ENCODE measurements around the gene FAM13A. TPM values are rescaled to one million over a fixed set of nuclear protein-coding genes. Genes with fewer than 3 reads are reported as not detected.

The FAM13A gene
- total and polyA plus RNA-seq, 2 donors (not counting 1 experiment from before 2014, with no cell fraction given) = 0.51 to 2.1 TPM

GRCh38 chr4:88724406-88724805 lies 332.6 kb downstream of the FAM13A start:
- no peaks in the 10 kb centered on the region for H3K27me3 ChIP-seq (replicated peaks in 1 of 4; ENCODE audit: control extremely low read depth in 1 of 4, control insufficient read depth in 3 of 4, insufficient read depth in 4 of 4, low read length in 3 of 4)
- no peak overlapping the region for H3K4me3 Mint-ChIP-seq
- no peaks in the 10 kb centered on the region for H3K4me1 Mint-ChIP-seq
- H3K36me3 ChIP-seq (replicated peaks in 1 of 2; ENCODE audit: control extremely low read depth in 1 of 2, control insufficient read depth in 1 of 2, extremely low read depth in 1 of 2, insufficient read depth in 2 of 2, low read length in 1 of 2) = peaks cover 26 to 65% of the 10 kb centered on the region in 2 experiments
- H4K20me1 ChIP-seq (ENCODE audit: control insufficient read depth, insufficient read depth, low read length, poor library complexity, severe bottlenecking) = no peaks in the 10 kb centered on the region
- ChIA-PET POLR2A (no interaction called here), CTCF (interaction anchor here (0.6 to 0.9 kb wide), 2 partner anchors 185 to 212 kb away, joined by 3 read pairs; no protein-coding TSS in a partner anchor)
- no peak overlapping the region for H3K4me3 ChIP-seq (ENCODE audit: control extremely low read depth in 1 of 5, extremely low read depth in 1 of 5, insufficient read depth in 1 of 5, low read depth in 2 of 5, low read length in 4 of 5)
- DNase-seq = no peak
- no peaks in the 10 kb centered on the region for H3K4me1 ChIP-seq (ENCODE audit: control insufficient read depth in 2 of 2, insufficient read depth in 2 of 2, low read length in 2 of 2)
- H3K27ac ChIP-seq (ENCODE audit: low read length in 2 of 2) = no peak overlapping the region
- TF ChIP-seq EZH2 (IDR thresholded peaks at IDR 0.05; ENCODE audit: borderline replicate concordance, insufficient read depth, low read depth, low read length, poor library complexity, severe bottlenecking) = no peak
- intact Hi-C loops (cut with micrococcal nuclease) = no loop called here
- H3K9me3 Mint-ChIP-seq (ENCODE audit: insufficient read depth) = no peaks in the 10 kb centered on the region
- H3K27ac Mint-ChIP-seq = no peak overlapping the region
- H3K79me2 ChIP-seq (ENCODE audit: control insufficient read depth, insufficient read depth, low read length) = no peaks in the 10 kb centered on the region
- WGBS (ENCODE audit: insufficient coverage) = 100% methylated on average over 2 of the region's 2 CpGs
- no peak overlapping the region for H3K4me2 ChIP-seq (replicated peaks; ENCODE audit: low read depth, low read length, poor library complexity, severe bottlenecking)
- no peaks in the 10 kb centered on the region for H3K9me3 ChIP-seq (ENCODE audit: control extremely low read depth in 1 of 3, control insufficient read depth in 2 of 3, insufficient read depth in 1 of 3, low read length in 2 of 3)
- H3K27me3 Mint-ChIP-seq = no peaks in the 10 kb centered on the region
- no peak overlapping the region for H3K9ac ChIP-seq (ENCODE audit: low read length)
- no peak for ATAC-seq (ENCODE audit: low read depth)
- no peak overlapping the region for H2AFZ ChIP-seq (ENCODE audit: insufficient read depth, low read depth, low read length, poor library complexity, severe bottlenecking)

GRCh38 chr4:88722828-88723227 lies 334.2 kb downstream of the FAM13A start:
- Histone ChIP-seq H3K4me2 (replicated peaks; ENCODE audit: low read depth, low read length, poor library complexity, severe bottlenecking) (no peak overlapping the region), H3K9me3 (ENCODE audit: control extremely low read depth in 1 of 3, control insufficient read depth in 2 of 3, insufficient read depth in 1 of 3, low read length in 2 of 3) (peaks cover 0 to 3% (median under 1%) of the 10 kb centered on the region in 3 donors), H3K27ac (ENCODE audit: low read length in 2 of 2) (no peak overlapping the region), H3K4me3 (ENCODE audit: control extremely low read depth in 1 of 5, extremely low read depth in 1 of 5, insufficient read depth in 1 of 5, low read depth in 2 of 5, low read length in 4 of 5) (no peak overlapping the region), H3K36me3 (replicated peaks in 1 of 2; ENCODE audit: control extremely low read depth in 1 of 2, control insufficient read depth in 1 of 2, extremely low read depth in 1 of 2, insufficient read depth in 2 of 2, low read length in 1 of 2) (peaks cover 23 to 72% of the 10 kb centered on the region in 2 experiments), H2AFZ (ENCODE audit: insufficient read depth, low read depth, low read length, poor library complexity, severe bottlenecking) (no peak overlapping the region), H4K20me1 (ENCODE audit: control insufficient read depth, insufficient read depth, low read length, poor library complexity, severe bottlenecking) (no peaks in the 10 kb centered on the region), H3K4me1 (ENCODE audit: control insufficient read depth in 2 of 2, insufficient read depth in 2 of 2, low read length in 2 of 2) (no peaks in the 10 kb centered on the region), H3K27me3 (replicated peaks in 1 of 4; ENCODE audit: control extremely low read depth in 1 of 4, control insufficient read depth in 3 of 4, insufficient read depth in 4 of 4, low read length in 3 of 4) (no peaks in the 10 kb centered on the region), H3K9ac (ENCODE audit: low read length) (no peak overlapping the region), H3K79me2 (ENCODE audit: control insufficient read depth, insufficient read depth, low read length) (no peaks in the 10 kb centered on the region)
- POLR2A ChIA-PET = no interaction called here
- Mint-ChIP-seq H3K27ac (no peak overlapping the region), H3K9me3 (ENCODE audit: insufficient read depth) (no peaks in the 10 kb centered on the region), H3K4me1 (no peaks in the 10 kb centered on the region), H3K27me3 (no peaks in the 10 kb centered on the region), H3K4me3 (no peak overlapping the region)
- CTCF ChIA-PET = no interaction called here
- DNase-seq = no peak
- WGBS (ENCODE audit: insufficient coverage) = 100% methylated on average over 2 of the region's 2 CpGs
- no peak for ATAC-seq (ENCODE audit: low read depth)
- intact Hi-C loops (cut with micrococcal nuclease) = no loop called here
- TF ChIP-seq CTCF (IDR thresholded peaks at IDR 0.05) = no peak
- TF ChIP-seq EZH2 (IDR thresholded peaks at IDR 0.05; ENCODE audit: borderline replicate concordance, insufficient read depth, low read depth, low read length, poor library complexity, severe bottlenecking) = no peak
